K562 (cell line): ENCODE data around the gene NAA15. TPM values are rescaled to one million over a fixed set of nuclear protein-coding genes. Genes with fewer than 3 reads are reported as not detected.

Source experiments
- ATAC-seq: fragments of 200-7000 bp; cut with Tn5 transposase; 3 replicates; pipeline ENCODE4 v1.9.1; 2020; ENCODE audit warnings: moderate library complexity
- BruUV-seq: library from RNA; stranded (reverse); fragments of 400-500 nt; replicated peaks from 2 replicates; lab custom pipeline; 2021; lab: Mats Ljungman, UMichigan
- CTCF ChIA-PET: fragments of 300-600 bp; formaldehyde crosslinking; extraction: SDS; loops from one replicate; lab custom pipeline; 2021; ENCODE audit warnings: low intra/inter-chr PET ratio; lab: Yijun Ruan, JAX
- POLR2A ChIA-PET: fragments of 300-600, 350-650 bp; sonication (Branson Sonifier 250); formaldehyde crosslinking; extraction: SDS; loops from one replicate; lab custom pipeline; 2021; ENCODE audit warnings: antibody characterized with exemption, inconsistent platforms; lab: Yijun Ruan, JAX
- DNase-seq, 4 experiments: peaks; one replicate each; pipeline versions ENCODE4 v3.0.0 to v3.0.0-alpha.2; 2011 to 2018; ENCODE audit warnings: low spot score in 3 of 4, mixed read lengths in 3 of 4; ENCODE audit errors: extremely low read depth in 1 of 4
- FAIRE-seq: peaks from 2 replicates; lab custom pipeline; 2011; peaks lifted over from hg19 to GRCh38; lab: Jason Lieb, UNC
- H2AFZ ChIP-seq: 2 replicates; pipeline ENCODE4 v1.6.0; 2011; ENCODE audit warnings: low read depth, low read length, control low read depth, inconsistent platforms
- H3K27ac ChIP-seq: fragments of 200-600 bp; 3 replicates; pipeline ENCODE4 v1.8.0; 2011; ENCODE audit warnings: low read depth, mild to moderate bottlenecking, control low read depth, inconsistent platforms, low read length, moderate library complexity, mixed read lengths; ENCODE audit errors: extremely low read depth
- H3K27me3 ChIP-seq, 2 experiments: fragments of 300-600 bp in 1 of 2; 2 replicates in 1 of 2; 3 replicates in 1 of 2; pipeline versions ENCODE4 v1.6.0 to v1.8.0; 2011; ENCODE audit warnings: inconsistent platforms in 2 of 2, low read length in 2 of 2, mild to moderate bottlenecking in 1 of 2, mixed read lengths in 1 of 2, moderate library complexity in 1 of 2; ENCODE audit not compliant: control insufficient read depth in 2 of 2, insufficient read depth in 2 of 2
- H3K36me3 ChIP-seq: fragments of 300-600 bp; 3 replicates; pipeline ENCODE4 v1.8.0; 2011; ENCODE audit warnings: mild to moderate bottlenecking, low read length, inconsistent platforms; ENCODE audit not compliant: control insufficient read depth, insufficient read depth
- H3K4me1 ChIP-seq, 2 experiments: fragments of 200-600 bp in 1 of 2; replicated peaks in 1 of 2; 2 replicates in 1 of 2; 3 replicates in 1 of 2; pipeline versions ENCODE4 v1.5.1 to v1.8.0; 2011; ENCODE audit warnings: inconsistent platforms in 2 of 2, low read length in 2 of 2, mild to moderate bottlenecking in 1 of 2, mixed read lengths in 1 of 2, moderate library complexity in 1 of 2; ENCODE audit not compliant: control insufficient read depth in 2 of 2, insufficient read depth in 2 of 2
- H3K4me2 ChIP-seq: 2 replicates; pipeline ENCODE4 v1.6.1; 2011; ENCODE audit warnings: low read length, control low read depth, inconsistent platforms, mixed read lengths; ENCODE audit not compliant: insufficient read depth
- H3K4me3 ChIP-seq: fragments of 200-600 bp; sonication (generic), shearing (Covaris generic); 2 replicates; pipeline ENCODE4 v1.5.1; 2016; ENCODE audit warnings: control low read depth, inconsistent platforms
- H3K79me2 ChIP-seq: fragments of 200-600 bp; 3 replicates; pipeline ENCODE4 v1.8.0; 2011; ENCODE audit warnings: low read length, inconsistent platforms; ENCODE audit not compliant: control insufficient read depth, insufficient read depth
- H3K9ac ChIP-seq, 2 experiments: 2 replicates each; pipeline versions ENCODE4 v1.6.0 to v1.6.1; 2011; ENCODE audit warnings: low read depth in 2 of 2, low read length in 2 of 2, control low read depth in 1 of 2, inconsistent platforms in 1 of 2, mild to moderate bottlenecking in 1 of 2, mixed read lengths in 1 of 2; ENCODE audit not compliant: insufficient read depth in 1 of 2
- H3K9me1 ChIP-seq: one replicate; pipeline ENCODE4 v1.6.0; 2011; ENCODE audit warnings: inconsistent platforms, mild to moderate bottlenecking, low read length, moderate library complexity; ENCODE audit not compliant: control insufficient read depth, insufficient read depth
- H3K9me3 ChIP-seq: replicated peaks from 2 replicates; pipeline ENCODE4 v1.5.1; 2011; ENCODE audit warnings: low read depth, low read length, inconsistent platforms; ENCODE audit not compliant: control insufficient read depth, insufficient read depth
- H4K20me1 ChIP-seq: replicated peaks from 2 replicates; pipeline ENCODE4 v1.6.1; 2011; ENCODE audit warnings: low read length, inconsistent platforms, mixed read lengths; ENCODE audit not compliant: control insufficient read depth, insufficient read depth
- GABPB2 ChIP-seq: fragments of 250-450 bp; sonication (Bioruptor Pico); conservative IDR thresholded peaks from 2 replicates; pipeline ENCODE4 v1.5.1; 2021; ENCODE audit warnings: mild to moderate bottlenecking
- NR2C1 ChIP-seq, 2 experiments: fragments of 450-650 bp; IDR thresholded peaks; 2 replicates each; pipeline ENCODE4 v1.6.1; 2017; ENCODE audit warnings: mild to moderate bottlenecking in 2 of 2, antibody characterized with exemption in 1 of 2, inconsistent platforms in 1 of 2, missing compliant biosample characterization in 1 of 2, missing genetic modification characterization in 1 of 2
- TAF9B ChIP-seq: fragments of 450-650 bp; IDR thresholded peaks from 2 replicates; pipeline ENCODE4 v1.6.1; 2018; ENCODE audit warnings: mild to moderate bottlenecking; ENCODE audit not compliant: partially characterized antibody
- THRAP3 ChIP-seq: fragments of 450-650 bp; IDR thresholded peaks from 2 replicates; pipeline ENCODE4 v1.6.1; 2016; ENCODE audit warnings: mild to moderate bottlenecking, inconsistent platforms, borderline replicate concordance
- WHSC1 ChIP-seq: IDR thresholded peaks from one replicate; pipeline ENCODE4 v1.6.1; 2012; ENCODE audit warnings: low read length, control low read depth, inconsistent platforms
- WGBS: fragments of 100-300 bp; shearing (Covaris generic); methylation state at CpG from one replicate; pipeline ENCODE4 v1.1.6; 2016; ENCODE audit warnings: low coverage, mixed read lengths; ENCODE audit not compliant: insufficient coverage; ENCODE audit errors: missing lambda C conversion rate; 5-methylcytosine and 5-hydroxymethylcytosine counted together
- in situ Hi-C: fragments of 300-500 bp; cut with MboI; formaldehyde crosslinking; loops from 4 replicates; pipeline ENCODE4 v1.15.0; 2018; ENCODE audit warnings: inconsistent platforms, mixed read lengths
- intact Hi-C: fragments of 100-400 bp; cut with micrococcal nuclease; formaldehyde crosslinking; loops from 2 replicates; pipeline ENCODE4 v1.14.2; 2022
- polyA plus RNA-seq, 8 experiments: library from polyadenylated mRNA; depleted of rRNA in 4 of 8; stranded (reverse) in 5 of 8; unstranded in 3 of 8; fragments of >200 nt; fragmentation: Nextera tagmentation in 2 of 8; fragmentation: Illumina TruSeq in 1 of 8; extraction: Ambion mirVana in 2 of 8; extraction: Trizol in 1 of 8; gene quantifications; 2 replicates each; pipeline versions ENCODE4 v1.2.1 to v1.2.3, GENCODE V29; 2011 to 2014; ENCODE audit warnings: inconsistent platforms in 1 of 8, missing spikeins in 1 of 8
- total RNA-seq, 7 experiments: library from RNA; depleted of rRNA in 6 of 7; stranded (reverse); fragments of >200 nt in 6 of 7; fragmentation: Illumina TruSeq in 2 of 7; extraction: Trizol in 2 of 7; gene quantifications; 2 replicates each; pipeline versions ENCODE4 v1.2.1 to v1.2.3, GENCODE V29; 2011 to 2021; ENCODE audit warnings: low replicate concordance in 1 of 7
- TF ChIP-seq, protein P1 (sequence below): fragments of 250-450 bp; sonication (Bioruptor Pico); IDR thresholded peaks from 2 replicates; pipeline ENCODE4 v1.8.0; 2022; ENCODE audit warnings: inconsistent platforms, mild to moderate bottlenecking, moderate library complexity, borderline replicate concordance

NAA15 gene
- total and polyA plus RNA-seq, 9 of the 15 experiments (the other 6 are each of a cell fraction or from before 2014, with no cell fraction given), result 37.8 to 117 (median 63.2) TPM

DNA sequence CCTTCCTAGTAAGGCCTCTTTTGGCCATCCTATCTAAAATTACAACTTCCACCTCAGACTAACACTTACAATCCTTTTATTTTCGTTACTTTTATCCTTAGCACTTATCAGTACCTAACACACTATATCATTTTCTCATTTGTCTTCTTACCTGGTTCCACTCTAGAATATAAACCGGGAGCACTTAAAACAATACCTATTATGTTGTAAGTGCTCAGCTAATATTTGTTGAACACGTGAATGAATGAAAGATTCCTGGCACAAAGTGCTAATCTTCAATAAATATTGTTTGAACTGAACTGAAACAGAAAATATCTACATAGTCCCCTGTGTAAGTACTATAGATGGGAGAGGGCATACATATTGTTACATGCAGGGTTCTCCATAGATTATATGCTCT is 35.7 kb upstream of the NAA15 start:
- no peak for FAIRE-seq
- no peak for ATAC-seq
- H3K27me3 ChIP-seq, result no peaks in the 10 kb centered on the region
- ChIA-PET POLR2A (interaction anchor here (0.7 to 1.3 kb wide), 4 partner anchors 9 to 140 kb away, joined by 3 to 5 read pairs (median 4); partner anchors contain the start of gene NAA15), CTCF (no interaction called here)
- intact Hi-C loops, result no loop called here
- no TSS peak for BruUV-seq
- peak overlapping the region; percentile 88 for H2AFZ ChIP-seq
- H3K9ac ChIP-seq, result no peak overlapping the region
- no peaks in the 10 kb centered on the region for H3K79me2 ChIP-seq
- no peaks in the 10 kb centered on the region for H3K9me1 ChIP-seq
- 0 out of 2 replicates have a peak, but pooled peaks cover 6% of the 10 kb centered on the region for H4K20me1 ChIP-seq
- H3K4me1 ChIP-seq, result peaks cover 5 to 14% of the 10 kb centered on the region in 2 experiments; a peak in 4 of 5 replicates
- 29% methylated on average over 3 of the region's 3 CpGs for WGBS
- H3K9me3 ChIP-seq, result no peaks in the 10 kb centered on the region
- no peaks in the 10 kb centered on the region for H3K36me3 ChIP-seq
- no peak for DNase-seq
- no peak overlapping the region for H3K4me2 ChIP-seq
- H3K4me3 ChIP-seq, result no peak overlapping the region
- in situ Hi-C loops, result no loop called here
- no peak overlapping the region for H3K27ac ChIP-seq
- TF ChIP-seq NR2C1 (IDR thresholded peaks at IDR 0.05) (no peak), NR2C1 (tag; IDR thresholded peaks at IDR 0.05) (no peak), TAF9B (peak; percentile 24), GABPB2 (CRISPR knock-in tag) (no peak), THRAP3 (0 out of 2 replicates have a peak, but pooled peaks have one; percentile 53), WHSC1 (no peak)
- TF ChIP-seq, protein P1, sequence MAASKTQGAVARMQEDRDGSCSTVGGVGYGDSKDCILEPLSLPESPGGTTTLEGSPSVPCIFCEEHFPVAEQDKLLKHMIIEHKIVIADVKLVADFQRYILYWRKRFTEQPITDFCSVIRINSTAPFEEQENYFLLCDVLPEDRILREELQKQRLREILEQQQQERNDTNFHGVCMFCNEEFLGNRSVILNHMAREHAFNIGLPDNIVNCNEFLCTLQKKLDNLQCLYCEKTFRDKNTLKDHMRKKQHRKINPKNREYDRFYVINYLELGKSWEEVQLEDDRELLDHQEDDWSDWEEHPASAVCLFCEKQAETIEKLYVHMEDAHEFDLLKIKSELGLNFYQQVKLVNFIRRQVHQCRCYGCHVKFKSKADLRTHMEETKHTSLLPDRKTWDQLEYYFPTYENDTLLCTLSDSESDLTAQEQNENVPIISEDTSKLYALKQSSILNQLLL (CRISPR knock-in tag), result no peak
